Nephron (organoid): ENCODE measurements around the gene SPARC.

Experiments
- H3K27ac Mint-ChIP-seq, 3 experiments: 2 replicates each; pipeline ENCODE4 v1.8.0; 2020; ENCODE audit warnings: mixed read lengths in 3 of 3, mild to moderate bottlenecking in 2 of 3, moderate library complexity in 1 of 3
- H3K27me3 Mint-ChIP-seq: 2 replicates; pipeline ENCODE4 v1.8.0; 2021; ENCODE audit warnings: low read depth, mild to moderate bottlenecking, moderate library complexity, mixed read lengths
- H3K36me3 Mint-ChIP-seq: 2 replicates; pipeline ENCODE4 v1.8.0; 2020; ENCODE audit warnings: low read depth, mixed read lengths
- H3K4me1 Mint-ChIP-seq: 2 replicates; pipeline ENCODE4 v1.8.0; 2020; ENCODE audit warnings: mixed read lengths
- H3K4me3 Mint-ChIP-seq, 3 experiments: 2 replicates each; pipeline ENCODE4 v1.8.0; 2020; ENCODE audit warnings: mild to moderate bottlenecking in 3 of 3, mixed read lengths in 3 of 3, moderate library complexity in 2 of 3
- H3K9me3 Mint-ChIP-seq: 2 replicates; pipeline ENCODE4 v1.8.0; 2020; ENCODE audit warnings: mixed read lengths
- CTCF ChIP-seq, 3 experiments: fragments of 200-600 bp; sonication (generic); IDR thresholded peaks; one replicate each; pipeline ENCODE4 v1.5.0; 2021; ENCODE audit warnings: antibody characterized with exemption in 3 of 3; ENCODE audit not compliant: unreplicated experiment in 3 of 3

Gene SPARC

GRCh38 chr5:151676314-151676712, 10.4 kb downstream of the SPARC start:
- TF ChIP-seq CTCF (IDR thresholded peaks at IDR 0.05; ENCODE audit: unreplicated experiment in 3 of 3): no peak
- no peaks in the 10 kb centered on the region for H3K27me3 Mint-ChIP-seq
- H3K9me3 Mint-ChIP-seq: no peaks in the 10 kb centered on the region
- H3K4me1 Mint-ChIP-seq: peaks cover 83% of the 10 kb centered on the region
- peaks cover 70% of the 10 kb centered on the region for H3K36me3 Mint-ChIP-seq
- H3K27ac Mint-ChIP-seq: peak overlapping the region; percentile 79 to 96 (median 83)
- H3K4me3 Mint-ChIP-seq: peak overlapping the region in 1 of 3 experiments; percentile 12

GRCh38 chr5:151675611-151676313, 11.0 kb downstream of the SPARC start:
- Mint-ChIP-seq H3K36me3 (peaks cover 70% of the 10 kb centered on the region), H3K4me3 (peak overlapping the region in 2 of 3 experiments; percentile 12 to 16), H3K9me3 (no peaks in the 10 kb centered on the region), H3K27ac (peak overlapping the region; percentile 79 to 96 (median 83)), H3K27me3 (no peaks in the 10 kb centered on the region), H3K4me1 (peaks cover 83% of the 10 kb centered on the region)
- TF ChIP-seq CTCF (IDR thresholded peaks at IDR 0.05; ENCODE audit: unreplicated experiment in 3 of 3): no peak

DNA sequence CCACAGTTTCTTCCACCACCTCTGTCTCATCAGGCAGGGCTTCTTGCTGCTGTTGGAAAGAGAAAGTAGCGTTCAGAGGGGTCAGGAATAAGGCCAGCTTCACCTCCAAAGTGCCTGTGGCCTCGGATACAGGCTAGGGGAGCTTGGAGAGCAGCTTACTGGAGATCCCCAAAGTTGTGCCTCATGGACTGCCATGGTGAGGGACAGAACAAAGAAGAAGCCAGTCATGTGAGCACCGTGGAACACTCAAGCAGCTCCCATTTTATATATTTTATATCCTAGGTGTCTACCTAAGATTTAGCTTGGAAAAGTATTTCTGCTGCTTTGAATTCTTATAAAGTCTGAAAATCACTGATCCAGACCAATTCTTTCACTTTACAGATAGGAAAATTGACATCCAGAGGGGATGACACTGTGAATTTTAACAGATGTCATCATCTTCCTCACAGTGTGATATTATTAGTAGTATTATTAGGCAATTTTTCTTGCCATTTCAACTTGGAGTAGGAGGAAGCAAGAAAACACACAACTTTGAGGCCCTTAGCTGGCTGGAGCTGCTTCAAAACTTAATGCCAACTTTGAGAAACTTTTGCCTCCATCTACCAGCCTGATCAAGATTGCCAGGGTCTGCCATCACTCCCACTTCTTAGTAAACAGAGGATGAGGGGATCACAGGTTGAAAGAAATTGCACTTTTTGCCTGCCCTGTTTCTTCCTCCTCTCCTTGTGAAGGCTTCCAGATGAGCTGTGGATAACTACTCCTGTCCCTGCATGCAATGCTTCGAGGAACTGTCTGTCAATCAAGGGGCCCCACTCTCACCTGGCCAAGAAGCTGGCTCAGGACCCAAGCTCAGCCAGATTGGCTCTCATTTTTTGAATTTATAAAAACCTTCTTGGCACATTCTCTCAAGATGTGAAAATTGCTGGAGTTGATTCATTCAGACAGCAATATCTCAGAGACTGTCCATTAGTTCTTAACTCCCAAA, 11.8 kb downstream of the SPARC start:
- Mint-ChIP-seq H3K4me1 (peaks cover 86% of the 10 kb centered on the region), H3K27me3 (no peaks in the 10 kb centered on the region), H3K36me3 (peaks cover 79% of the 10 kb centered on the region), H3K9me3 (no peaks in the 10 kb centered on the region), H3K27ac (peak overlapping the region; percentile 79 to 96 (median 83)), H3K4me3 (no peak overlapping the region)
- TF ChIP-seq CTCF (IDR thresholded peaks at IDR 0.05; ENCODE audit: unreplicated experiment in 3 of 3): no peak

GRCh38 chr5:151673421-151673820, 13.3 kb downstream of the SPARC start:
- peaks cover 89% of the 10 kb centered on the region for H3K36me3 Mint-ChIP-seq
- H3K4me1 Mint-ChIP-seq: peaks cover 85% of the 10 kb centered on the region
- peak overlapping the region; percentile 79 to 98 (median 83) for H3K27ac Mint-ChIP-seq
- H3K9me3 Mint-ChIP-seq: no peaks in the 10 kb centered on the region
- TF ChIP-seq CTCF (IDR thresholded peaks at IDR 0.05; ENCODE audit: unreplicated experiment in 3 of 3): no peak
- no peak overlapping the region for H3K4me3 Mint-ChIP-seq
- H3K27me3 Mint-ChIP-seq: no peaks in the 10 kb centered on the region

DNA sequence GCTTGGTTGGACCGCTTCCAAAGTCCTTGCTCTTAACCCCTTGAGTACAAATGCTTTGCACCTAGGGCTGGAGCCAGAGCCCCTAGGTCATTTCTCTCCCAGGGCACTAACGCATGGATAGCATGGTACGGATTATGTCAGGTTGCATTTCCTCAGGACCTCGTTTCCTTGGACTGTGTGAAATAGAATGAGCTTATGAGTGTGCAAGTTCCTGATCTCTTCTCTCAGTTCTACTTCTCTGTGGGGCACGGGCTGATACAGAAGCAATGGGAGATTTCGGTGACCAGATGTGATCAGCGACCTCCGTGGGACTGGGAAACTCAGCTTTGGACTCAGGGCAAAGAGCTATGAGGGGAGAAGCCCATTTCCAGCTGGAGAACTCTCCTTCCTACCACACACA, 14.2 kb downstream of the SPARC start:
- H3K4me3 Mint-ChIP-seq: no peak overlapping the region
- peak overlapping the region; percentile 67 to 98 (median 95) for H3K27ac Mint-ChIP-seq
- H3K9me3 Mint-ChIP-seq: no peaks in the 10 kb centered on the region
- H3K27me3 Mint-ChIP-seq: no peaks in the 10 kb centered on the region
- peaks cover 92% of the 10 kb centered on the region for H3K36me3 Mint-ChIP-seq
- peaks cover 76% of the 10 kb centered on the region for H3K4me1 Mint-ChIP-seq
- TF ChIP-seq CTCF (IDR thresholded peaks at IDR 0.05; ENCODE audit: unreplicated experiment in 3 of 3): no peak
